ENCODE data around the gene CACNA2D3.
A peak's percentile ranks its signal among the peaks of the same experiment; 100 is the strongest.

Gene CACNA2D3

GRCh38 chr3:54649551-54649950 is 527.2 kb downstream of the CACNA2D3 start:
- DNase-seq: no peak

GRCh38 chr3:54653456-54654195 is 531.3 kb downstream of the CACNA2D3 start:
- no peak for DNase-seq

GRCh38 chr3:54654776-54655175 is 532.4 kb downstream of the CACNA2D3 start:
- no peak for DNase-seq

GRCh38 chr3:54659347-54659746 is 537.0 kb downstream of the CACNA2D3 start:
- no peak for DNase-seq

GRCh38 chr3:54660714-54661132 is 538.4 kb downstream of the CACNA2D3 start:
- DNase-seq: no peak

- DNase-seq: no peak
Observed at GRCh38 chr3:54661151-54661550, 538.8 kb downstream of the CACNA2D3 start.

- DNase-seq: no peak
Observed at GRCh38 chr3:54663501-54664011, 541.2 kb downstream of the CACNA2D3 start.

GRCh38 chr3:54665016-54665600 is 542.8 kb downstream of the CACNA2D3 start:
- no peak for DNase-seq

- no peak for DNase-seq
Observed at GRCh38 chr3:54668236-54668635, 545.9 kb downstream of the CACNA2D3 start.

GRCh38 chr3:54670201-54671000 is 548.0 kb downstream of the CACNA2D3 start:
- peak; percentile 88 for DNase-seq

GRCh38 chr3:54671511-54671910 is 549.2 kb downstream of the CACNA2D3 start:
- no peak for DNase-seq

GRCh38 chr3:54676087-54676486 is 553.7 kb downstream of the CACNA2D3 start:
- no peak for DNase-seq

- DNase-seq: no peak
Observed at GRCh38 chr3:54681706-54682105, 559.4 kb downstream of the CACNA2D3 start.

- no peak for DNase-seq
Observed at GRCh38 chr3:54685213-54685612, 562.9 kb downstream of the CACNA2D3 start.

GRCh38 chr3:54691289-54691771 is 569.0 kb downstream of the CACNA2D3 start:
- DNase-seq: no peak

- no peak for DNase-seq
Observed at GRCh38 chr3:54696313-54696712, 574.0 kb downstream of the CACNA2D3 start.

- DNase-seq: no peak
Observed at GRCh38 chr3:54698054-54698453, 575.7 kb downstream of the CACNA2D3 start.

GRCh38 chr3:54703923-54704322 is 581.6 kb downstream of the CACNA2D3 start:
- DNase-seq: no peak

GRCh38 chr3:54705730-54706129 is 583.4 kb downstream of the CACNA2D3 start:
- DNase-seq: no peak

- DNase-seq: peak; percentile 11
Observed at GRCh38 chr3:54706738-54707137, 584.4 kb downstream of the CACNA2D3 start.

- DNase-seq: no peak
Observed at GRCh38 chr3:54709785-54710184, 587.4 kb downstream of the CACNA2D3 start.

GRCh38 chr3:54710954-54711353 is 588.6 kb downstream of the CACNA2D3 start:
- DNase-seq: peak; percentile 5

- no peak for DNase-seq
Observed at GRCh38 chr3:54712539-54712938, 590.2 kb downstream of the CACNA2D3 start.
